PC-3 (cell line): Measurements from ENCODE around the gene TMEM132D. TPM values are rescaled to one million over a fixed set of nuclear protein-coding genes. Genes with fewer than 3 reads are reported as not detected.

Experiments
- ATAC-seq: fragments of 200-7000 bp; cut with Tn5 transposase; 2 replicates; pipeline ENCODE4 v1.9.1; 2020; ENCODE audit warnings: mild to moderate bottlenecking, moderate library complexity
- BruUV-seq: library from RNA; stranded (reverse); fragments of 400-500 nt; replicated peaks from 2 replicates; lab custom pipeline; 2021; lab: Mats Ljungman, UMichigan
- CTCF ChIA-PET: fragments of 300-600 bp; sonication (Branson Sonifier 250); formaldehyde crosslinking; loops from one replicate; lab custom pipeline; 2022; ENCODE audit warnings: antibody characterized with exemption; lab: Charles Lee
- POLR2A ChIA-PET: fragments of 300-600 bp; sonication (Branson Sonifier 250); formaldehyde crosslinking; loops from one replicate; lab custom pipeline; 2022; ENCODE audit warnings: antibody characterized with exemption; ENCODE audit not compliant: unreplicated experiment; lab: Charles Lee
- DNase-seq: peaks from one replicate; pipeline ENCODE4 v3.0.0-alpha.2; 2015
- H2AFZ ChIP-seq: fragments of 300-600 bp; sonication (generic); 2 replicates; pipeline ENCODE4 v1.6.0; 2016; ENCODE audit warnings: antibody characterized with exemption, low read length
- H3F3A ChIP-seq: fragments of 300-600 bp; sonication (generic); one replicate; pipeline ENCODE4 v1.6.0; 2017; ENCODE audit warnings: antibody characterized with exemption, low read length, control low read depth, mild to moderate bottlenecking; ENCODE audit not compliant: unreplicated experiment
- H3K27ac ChIP-seq: fragments of 300-600 bp; sonication (generic); 2 replicates; pipeline ENCODE4 v1.5.1; 2016; ENCODE audit warnings: mild to moderate bottlenecking, low read length
- H3K27me3 ChIP-seq: fragments of 300-600 bp; sonication (generic); 2 replicates; pipeline ENCODE4 v1.6.1; 2016; ENCODE audit warnings: low read length, mixed read lengths
- H3K36me3 ChIP-seq: fragments of 300-600 bp; sonication (generic); 2 replicates; pipeline ENCODE4 v1.6.1; 2016; ENCODE audit warnings: low read depth, mixed run types, low read length, mixed read lengths
- H3K4me1 ChIP-seq: fragments of 300-600 bp; sonication (generic); 2 replicates; pipeline ENCODE4 v1.5.1; 2016; ENCODE audit warnings: low read length; ENCODE audit not compliant: insufficient read depth
- H3K4me2 ChIP-seq: fragments of 300-600 bp; sonication (generic); 2 replicates; pipeline ENCODE4 v1.6.0; 2016; ENCODE audit warnings: low read length
- H3K4me3 ChIP-seq: fragments of 300-600 bp; sonication (generic); 2 replicates; pipeline ENCODE4 v1.5.1; 2016; ENCODE audit warnings: mild to moderate bottlenecking, low read length, mixed read lengths
- H3K79me2 ChIP-seq: fragments of 300-600 bp; sonication (generic); 2 replicates; pipeline ENCODE4 v1.6.1; 2017; ENCODE audit warnings: low read length, mixed read lengths
- H3K9ac ChIP-seq: fragments of 300-600 bp; sonication (generic); 2 replicates; pipeline ENCODE4 v1.6.0; 2016; ENCODE audit warnings: mild to moderate bottlenecking, low read length
- H3K9me2 ChIP-seq: fragments of 300-600 bp; sonication (generic); replicated peaks from 2 replicates; pipeline ENCODE4 v1.6.1; 2016; ENCODE audit warnings: mixed run types, low read length, mixed read lengths
- H3K9me3 ChIP-seq: fragments of 300-600 bp; sonication (generic); 2 replicates; pipeline ENCODE4 v1.6.1; 2016; ENCODE audit warnings: low read length, mixed read lengths
- H4K20me1 ChIP-seq: fragments of 300-600 bp; sonication (generic); 2 replicates; pipeline ENCODE4 v1.6.1; 2016; ENCODE audit warnings: low read length, mixed read lengths
- CTCF ChIP-seq: fragments of 300-600 bp; sonication (generic); conservative IDR thresholded peaks from 2 replicates; pipeline ENCODE4 v1.5.1; 2017; ENCODE audit warnings: antibody characterized with exemption, low read depth, mild to moderate bottlenecking, low read length
- EZH2 ChIP-seq: fragments of 300-600 bp; sonication (generic); IDR thresholded peaks from one replicate; pipeline ENCODE4 v1.6.1; 2017; ENCODE audit warnings: antibody characterized with exemption, mild to moderate bottlenecking, low read length; ENCODE audit not compliant: unreplicated experiment
- EZH2phosphoT487 ChIP-seq: fragments of 300-600 bp; sonication (generic); IDR thresholded peaks from 2 replicates; pipeline ENCODE4 v1.6.1; 2018; ENCODE audit warnings: mild to moderate bottlenecking, antibody characterized with exemption, low read length, borderline replicate concordance
- intact Hi-C: fragments of 100-400 bp; cut with micrococcal nuclease; formaldehyde crosslinking; loops from 2 replicates; pipeline ENCODE4 v1.9.0; 2023
- total RNA-seq: library from RNA; depleted of rRNA; stranded (reverse); fragments of >200 nt; gene quantifications from 2 replicates; pipeline ENCODE4 v1.2.3, GENCODE V29; 2014

Gene TMEM132D
- total RNA-seq, 1 experiment from 2014 or later: not detected

DNA sequence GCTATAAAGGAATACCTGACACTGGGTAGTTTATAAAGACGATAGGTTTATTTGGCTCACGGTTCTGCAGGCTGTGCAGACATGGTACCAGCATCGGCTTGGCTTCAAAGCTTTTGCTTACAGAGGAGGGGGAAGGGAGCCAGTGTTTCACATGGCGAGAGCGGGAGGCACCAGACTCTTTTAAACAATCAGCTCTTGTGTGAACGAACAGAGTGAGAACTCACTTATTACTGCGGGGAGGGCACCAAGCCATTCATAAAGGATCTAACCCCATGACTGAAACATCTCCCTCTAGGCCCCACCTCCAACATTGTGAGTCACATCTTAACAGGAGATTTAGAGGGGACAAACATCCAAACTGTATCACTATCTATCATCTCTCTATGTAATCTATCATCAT is 227.4 kb downstream of the TMEM132D start:
- Histone ChIP-seq H3K9ac (no peak overlapping the region), H3K4me1 (no peaks in the 10 kb centered on the region), H2AFZ (no peak overlapping the region), H3K4me2 (no peak overlapping the region), H3K27ac (no peak overlapping the region), H3F3A (no peaks in the 10 kb centered on the region), H3K27me3 (0 out of 2 replicates have a peak, but pooled peaks cover under 1% of the 10 kb centered on the region), H3K36me3 (no peaks in the 10 kb centered on the region), H3K4me3 (no peak overlapping the region), H3K9me2 (no peaks in the 10 kb centered on the region), H3K79me2 (no peaks in the 10 kb centered on the region), H4K20me1 (no peaks in the 10 kb centered on the region), H3K9me3 (peaks cover 12% of the 10 kb centered on the region)
- DNase-seq: no peak
- ChIA-PET POLR2A (no interaction called here), CTCF (no interaction called here)
- no peak for ATAC-seq
- intact Hi-C loops: no loop called here
- no TSS peak for BruUV-seq
- no peak for TF ChIP-seq EZH2
- no peak for TF ChIP-seq EZH2phosphoT487
- TF ChIP-seq CTCF: no peak

- Histone ChIP-seq H3K4me3 (no peak overlapping the region), H3F3A (no peaks in the 10 kb centered on the region), H3K9me2 (no peaks in the 10 kb centered on the region), H3K27me3 (0 out of 2 replicates have a peak, but pooled peaks cover 4% of the 10 kb centered on the region), H3K27ac (no peak overlapping the region), H3K9me3 (peaks cover 12% of the 10 kb centered on the region), H3K9ac (no peak overlapping the region), H3K4me2 (no peak overlapping the region), H3K36me3 (no peaks in the 10 kb centered on the region), H2AFZ (no peak overlapping the region), H4K20me1 (no peaks in the 10 kb centered on the region), H3K4me1 (no peaks in the 10 kb centered on the region), H3K79me2 (no peaks in the 10 kb centered on the region)
- BruUV-seq: no TSS peak
- intact Hi-C loops: no loop called here
- no peak for ATAC-seq
- TF ChIP-seq EZH2 (no peak), CTCF (no peak), EZH2phosphoT487 (no peak)
- no peak for DNase-seq
- POLR2A ChIA-PET: no interaction called here
- CTCF ChIA-PET: no interaction called here
Observed at GRCh38 chr12:129675947-129676346, 227.9 kb downstream of the TMEM132D start.

DNA sequence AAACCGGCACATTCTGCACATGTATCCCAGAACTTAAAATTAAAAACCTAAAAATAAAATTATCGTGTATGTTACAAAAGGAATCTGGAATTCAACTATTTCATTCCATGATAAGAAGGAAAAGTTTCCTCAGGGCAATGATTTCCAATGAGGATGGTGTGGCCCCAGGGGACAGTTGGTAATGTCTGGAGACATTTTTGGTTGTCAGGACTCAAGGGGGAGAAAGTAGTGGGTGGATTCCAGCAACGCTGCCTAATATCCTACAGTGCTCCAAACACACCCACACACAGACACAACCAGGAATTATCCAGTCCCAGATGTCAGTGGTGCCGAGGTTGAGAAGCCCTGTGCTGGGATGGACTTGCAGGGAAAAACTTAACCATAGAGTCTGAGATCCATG is 228.3 kb downstream of the TMEM132D start:
- intact Hi-C loops: no loop called here
- Histone ChIP-seq H3K9me3 (peaks cover 12% of the 10 kb centered on the region), H3K9me2 (no peaks in the 10 kb centered on the region), H3F3A (no peaks in the 10 kb centered on the region), H2AFZ (no peak overlapping the region), H3K79me2 (no peaks in the 10 kb centered on the region), H3K4me2 (no peak overlapping the region), H4K20me1 (no peaks in the 10 kb centered on the region), H3K9ac (no peak overlapping the region), H3K4me3 (no peak overlapping the region), H3K36me3 (no peaks in the 10 kb centered on the region), H3K27me3 (0 out of 2 replicates have a peak, but pooled peaks cover 4% of the 10 kb centered on the region), H3K4me1 (no peaks in the 10 kb centered on the region), H3K27ac (no peak overlapping the region)
- ATAC-seq: no peak
- ChIA-PET CTCF (no interaction called here), POLR2A (no interaction called here)
- no TSS peak for BruUV-seq
- DNase-seq: no peak
- TF ChIP-seq CTCF: no peak
- no peak for TF ChIP-seq EZH2
- TF ChIP-seq EZH2phosphoT487: no peak
